HepG2 (cell line): ENCODE results near the gene ARCN1. TPM values are rescaled to one million over a fixed set of nuclear protein-coding genes. Genes with fewer than 3 reads are reported as not detected.

ENCODE experiments used
- AGO1 ChIP-seq: fragments of 200-400 bp; formaldehyde crosslinking; IDR thresholded peaks from 2 replicates; pipeline ENCODE4 v1.6.1; 2017; ENCODE audit warnings: mild to moderate bottlenecking, low read depth, low read length, moderate library complexity; ENCODE audit not compliant: poor library complexity, severe bottlenecking
- AHDC1 ChIP-seq: sonication (generic); formaldehyde crosslinking; IDR thresholded peaks from 2 replicates; pipeline ENCODE4 v1.5.1; 2020; ENCODE audit warnings: mild to moderate bottlenecking, missing genetic modification reagents, borderline replicate concordance
- ATF6 ChIP-seq: sonication (generic); formaldehyde crosslinking; conservative IDR thresholded peaks from 2 replicates; pipeline ENCODE4 v1.4.0; 2020; ENCODE audit warnings: missing genetic modification reagents
- BORCS8-MEF2B ChIP-seq: sonication (generic); formaldehyde crosslinking; IDR thresholded peaks from 2 replicates; pipeline ENCODE4 v1.8.0; 2022; ENCODE audit warnings: mild to moderate bottlenecking, missing genetic modification reagents
- CENPX ChIP-seq: sonication (generic); formaldehyde crosslinking; IDR thresholded peaks from 2 replicates; pipeline ENCODE4 v1.9.0; 2021; ENCODE audit warnings: mild to moderate bottlenecking, missing genetic modification reagents, moderate library complexity
- MATR3 ChIP-seq: sonication (generic); formaldehyde crosslinking; IDR thresholded peaks from 2 replicates; pipeline ENCODE4 v1.4.0; 2020; ENCODE audit warnings: missing genetic modification reagents
- MIXL1 ChIP-seq: IDR thresholded peaks from 2 replicates; pipeline ENCODE4 v1.6.1; 2016
- SKI ChIP-seq: fragments of 450-650 bp; IDR thresholded peaks from one replicate; pipeline ENCODE4 v1.6.1; 2018; ENCODE audit warnings: mild to moderate bottlenecking; ENCODE audit not compliant: partially characterized antibody
- ZNF670 ChIP-seq: sonication (generic); formaldehyde crosslinking; IDR thresholded peaks from 2 replicates; pipeline ENCODE4 v1.8.0; 2022; ENCODE audit warnings: mild to moderate bottlenecking, missing genetic modification reagents, borderline replicate concordance
- ZNF709 ChIP-seq: sonication (generic); formaldehyde crosslinking; IDR thresholded peaks from 2 replicates; pipeline ENCODE4 v1.5.0; 2020; ENCODE audit warnings: mild to moderate bottlenecking, missing genetic modification reagents
- ZNF713 ChIP-seq: sonication (generic); formaldehyde crosslinking; IDR thresholded peaks from 2 replicates; pipeline ENCODE4 v1.4.0; 2020; ENCODE audit warnings: mild to moderate bottlenecking, missing genetic modification reagents
- ZNF775 ChIP-seq: sonication (generic); formaldehyde crosslinking; IDR thresholded peaks from 2 replicates; pipeline ENCODE4 v1.4.0; 2020; ENCODE audit warnings: missing genetic modification reagents, mild to moderate bottlenecking, moderate library complexity, borderline replicate concordance
- polyA plus RNA-seq, 8 experiments: library from polyadenylated mRNA; depleted of rRNA in 3 of 8; stranded (reverse) in 7 of 8; unstranded in 1 of 8; fragments of >200 nt; fragmentation: Illumina TruSeq in 4 of 8; extraction: Trizol in 4 of 8; gene quantifications; 2 replicates each; pipeline versions ENCODE4 v1.2.1 to v1.2.3, GENCODE V29; 2011 to 2016; ENCODE audit warnings: low read depth in 4 of 8, missing spikeins in 1 of 8, mixed read lengths in 1 of 8; ENCODE audit not compliant: insufficient read depth in 1 of 8
- total RNA-seq, 5 experiments: library from RNA; depleted of rRNA; stranded (reverse); fragments of >200 nt; fragmentation: Illumina TruSeq; extraction: Trizol; gene quantifications; 2 replicates each; pipeline ENCODE4 v1.2.3, GENCODE V29; 2016; ENCODE audit warnings: low read depth in 1 of 5
- TF ChIP-seq, protein P1 (sequence below): sonication (generic); formaldehyde crosslinking; conservative IDR thresholded peaks from 2 replicates; pipeline ENCODE4 v1.8.0; 2022; ENCODE audit warnings: low read depth, missing genetic modification reagents
- TF ChIP-seq, protein P2 (sequence below): sonication (generic); formaldehyde crosslinking; IDR thresholded peaks from 2 replicates; pipeline ENCODE4 v1.4.0; 2020; ENCODE audit warnings: missing genetic modification reagents
- TF ChIP-seq, protein P3 (sequence below): sonication (generic); formaldehyde crosslinking; IDR thresholded peaks from 2 replicates; pipeline ENCODE4 v1.8.0; 2022; ENCODE audit warnings: mild to moderate bottlenecking, missing genetic modification reagents

ARCN1 gene
- total and polyA plus RNA-seq, 2 of the 13 experiments (the other 11 are each of a cell fraction or from before 2014, with no cell fraction given) = 148 to 200 TPM

DNA sequence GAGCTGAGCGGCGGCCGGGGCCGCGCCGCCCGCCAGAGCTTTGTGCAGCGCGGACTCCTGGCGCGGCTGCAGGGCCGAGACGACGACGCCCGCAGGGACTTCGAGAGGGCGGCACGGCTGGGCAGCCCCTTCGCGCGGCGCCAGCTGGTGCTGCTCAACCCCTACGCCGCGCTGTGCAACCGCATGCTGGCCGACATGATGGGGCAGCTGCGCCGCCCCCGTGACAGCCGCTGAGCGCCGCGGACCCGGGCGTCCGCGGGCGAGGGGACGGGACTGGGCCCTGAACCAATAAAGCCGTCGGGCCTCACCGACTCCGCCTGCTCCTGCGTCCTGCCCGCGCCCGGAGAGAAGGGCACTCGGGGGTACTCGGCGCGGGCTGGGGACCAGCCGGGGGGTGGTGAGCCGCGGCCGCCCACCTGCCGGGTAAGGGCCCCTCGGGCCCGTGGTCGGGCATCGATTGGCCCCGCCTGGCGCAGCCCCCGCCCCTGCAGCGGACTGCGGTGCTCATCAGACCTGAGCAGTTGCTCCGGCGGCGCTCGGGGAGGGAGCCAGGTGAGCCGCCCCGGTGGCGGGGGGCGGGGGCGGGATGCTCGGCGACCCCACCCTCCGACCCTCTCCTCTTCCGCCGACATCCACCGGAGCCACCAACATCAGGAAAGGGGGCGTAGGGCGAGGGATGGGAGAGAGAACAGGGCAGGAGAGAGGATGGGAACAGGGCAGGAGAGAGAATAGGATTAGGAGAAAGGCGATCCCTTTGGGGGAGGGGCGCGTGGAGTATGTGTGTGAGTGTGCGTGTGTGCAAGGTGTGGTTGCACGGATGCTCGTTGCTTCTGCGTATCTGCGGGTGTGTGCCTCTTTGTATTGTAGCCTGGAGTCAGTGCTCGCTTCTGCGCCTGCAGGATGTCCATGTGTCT lies 41.3 kb upstream of the ARCN1 start, which contains the start of gene TMEM25 (continued):
- no peak for TF ChIP-seq ZNF670
- no peak; the same call in 1 of the 2 replicates for TF ChIP-seq ZNF709
- TF ChIP-seq, protein P1, sequence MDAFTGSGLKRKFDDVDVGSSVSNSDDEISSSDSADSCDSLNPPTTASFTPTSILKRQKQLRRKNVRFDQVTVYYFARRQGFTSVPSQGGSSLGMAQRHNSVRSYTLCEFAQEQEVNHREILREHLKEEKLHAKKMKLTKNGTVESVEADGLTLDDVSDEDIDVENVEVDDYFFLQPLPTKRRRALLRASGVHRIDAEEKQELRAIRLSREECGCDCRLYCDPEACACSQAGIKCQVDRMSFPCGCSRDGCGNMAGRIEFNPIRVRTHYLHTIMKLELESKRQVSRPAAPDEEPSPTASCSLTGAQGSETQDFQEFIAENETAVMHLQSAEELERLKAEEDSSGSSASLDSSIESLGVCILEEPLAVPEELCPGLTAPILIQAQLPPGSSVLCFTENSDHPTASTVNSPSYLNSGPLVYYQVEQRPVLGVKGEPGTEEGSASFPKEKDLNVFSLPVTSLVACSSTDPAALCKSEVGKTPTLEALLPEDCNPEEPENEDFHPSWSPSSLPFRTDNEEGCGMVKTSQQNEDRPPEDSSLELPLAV (CRISPR knock-in tag) = no peak
- TF ChIP-seq, protein P2, sequence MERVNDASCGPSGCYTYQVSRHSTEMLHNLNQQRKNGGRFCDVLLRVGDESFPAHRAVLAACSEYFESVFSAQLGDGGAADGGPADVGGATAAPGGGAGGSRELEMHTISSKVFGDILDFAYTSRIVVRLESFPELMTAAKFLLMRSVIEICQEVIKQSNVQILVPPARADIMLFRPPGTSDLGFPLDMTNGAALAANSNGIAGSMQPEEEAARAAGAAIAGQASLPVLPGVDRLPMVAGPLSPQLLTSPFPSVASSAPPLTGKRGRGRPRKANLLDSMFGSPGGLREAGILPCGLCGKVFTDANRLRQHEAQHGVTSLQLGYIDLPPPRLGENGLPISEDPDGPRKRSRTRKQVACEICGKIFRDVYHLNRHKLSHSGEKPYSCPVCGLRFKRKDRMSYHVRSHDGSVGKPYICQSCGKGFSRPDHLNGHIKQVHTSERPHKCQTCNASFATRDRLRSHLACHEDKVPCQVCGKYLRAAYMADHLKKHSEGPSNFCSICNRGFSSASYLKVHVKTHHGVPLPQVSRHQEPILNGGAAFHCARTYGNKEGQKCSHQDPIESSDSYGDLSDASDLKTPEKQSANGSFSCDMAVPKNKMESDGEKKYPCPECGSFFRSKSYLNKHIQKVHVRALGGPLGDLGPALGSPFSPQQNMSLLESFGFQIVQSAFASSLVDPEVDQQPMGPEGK (CRISPR knock-in tag) = peak; percentile 83
- TF ChIP-seq ZNF775 = no peak
- no peak for TF ChIP-seq CENPX
- TF ChIP-seq ATF6 = no peak; the same call in 1 of the 2 replicates
- TF ChIP-seq MATR3 (CRISPR knock-in tag) = no peak
- no peak; the same call in 1 of the 2 replicates for TF ChIP-seq MIXL1
- no peak for TF ChIP-seq AGO1
- TF ChIP-seq BORCS8-MEF2B = peak; percentile 31
- no peak for TF ChIP-seq AHDC1
- no peak for TF ChIP-seq SKI
- TF ChIP-seq ZNF713 = no peak
- TF ChIP-seq, protein P3, sequence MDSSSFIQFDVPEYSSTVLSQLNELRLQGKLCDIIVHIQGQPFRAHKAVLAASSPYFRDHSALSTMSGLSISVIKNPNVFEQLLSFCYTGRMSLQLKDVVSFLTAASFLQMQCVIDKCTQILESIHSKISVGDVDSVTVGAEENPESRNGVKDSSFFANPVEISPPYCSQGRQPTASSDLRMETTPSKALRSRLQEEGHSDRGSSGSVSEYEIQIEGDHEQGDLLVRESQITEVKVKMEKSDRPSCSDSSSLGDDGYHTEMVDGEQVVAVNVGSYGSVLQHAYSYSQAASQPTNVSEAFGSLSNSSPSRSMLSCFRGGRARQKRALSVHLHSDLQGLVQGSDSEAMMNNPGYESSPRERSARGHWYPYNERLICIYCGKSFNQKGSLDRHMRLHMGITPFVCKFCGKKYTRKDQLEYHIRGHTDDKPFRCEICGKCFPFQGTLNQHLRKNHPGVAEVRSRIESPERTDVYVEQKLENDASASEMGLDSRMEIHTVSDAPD (CRISPR knock-in tag) = no peak
